Endothelial cell of umbilical vein (primary cell): ENCODE measurements around the gene SWAP70. TPM values are rescaled to one million over a fixed set of nuclear protein-coding genes. Genes with fewer than 3 reads are reported as not detected.

Source experiments
- BruUV-seq: library from RNA; stranded (reverse); fragments of 400-500 nt; replicated peaks from 2 replicates; lab custom pipeline; 2021; lab: Mats Ljungman, UMichigan
- CTCF ChIA-PET: fragments of 300-600, 350-600 bp; sonication (Branson Sonifier 250); formaldehyde crosslinking; loops from one replicate; lab custom pipeline; 2021; ENCODE audit warnings: antibody characterized with exemption, inconsistent platforms; lab: Charles Lee
- POLR2A ChIA-PET: fragments of 300-600, 350-600 bp; sonication (Branson Sonifier 250); formaldehyde crosslinking; loops from one replicate; lab custom pipeline; 2021; ENCODE audit warnings: antibody characterized with exemption, inconsistent platforms; lab: Charles Lee
- DNase-seq: peaks from one replicate; pipeline ENCODE4 v3.0.0-alpha.2; 2011; ENCODE audit warnings: low read depth, low spot score
- FAIRE-seq: peaks from 2 replicates; lab custom pipeline; 2011; peaks lifted over from hg19 to GRCh38; lab: Jason Lieb, UNC
- H2AFZ ChIP-seq: 2 replicates; pipeline ENCODE4 v1.6.0; 2012; ENCODE audit warnings: low read depth, low read length, control low read depth, inconsistent platforms
- H3K27ac ChIP-seq: 2 replicates; pipeline ENCODE4 v1.5.1; 2011; ENCODE audit warnings: low read depth, mild to moderate bottlenecking, control low read depth, low read length, moderate library complexity; ENCODE audit not compliant: insufficient read depth
- H3K27me3 ChIP-seq, 2 experiments: 2 replicates each; pipeline versions ENCODE4 v1.6.0 to v1.6.1; 2011; ENCODE audit warnings: low read length in 2 of 2, mixed read lengths in 1 of 2; ENCODE audit not compliant: control insufficient read depth in 2 of 2, insufficient read depth in 2 of 2
- H3K36me3 ChIP-seq, 2 experiments: 2 replicates in 1 of 2; 3 replicates in 1 of 2; pipeline ENCODE4 v1.5.1; 2011; ENCODE audit warnings: low read length in 2 of 2, mild to moderate bottlenecking in 1 of 2, moderate library complexity in 1 of 2; ENCODE audit not compliant: control insufficient read depth in 2 of 2, insufficient read depth in 2 of 2; ENCODE audit errors: extremely low read depth in 1 of 2
- H3K4me1 ChIP-seq: 3 replicates; pipeline ENCODE4 v1.5.1; 2011; ENCODE audit warnings: mild to moderate bottlenecking, low read length; ENCODE audit not compliant: control insufficient read depth, insufficient read depth; ENCODE audit errors: extremely low read depth
- H3K4me2 ChIP-seq: 2 replicates; pipeline ENCODE4 v1.6.1; 2011; ENCODE audit warnings: low read length, control low read depth, mixed read lengths; ENCODE audit not compliant: insufficient read depth
- H3K4me3 ChIP-seq, 3 experiments: fragments of 200-600 bp in 1 of 3; sonication (generic), shearing (Covaris generic) in 1 of 3; replicated peaks in 1 of 3; 2 replicates each; pipeline ENCODE4 v1.5.1; 2011 to 2016; ENCODE audit warnings: control low read depth in 3 of 3, low read length in 3 of 3, mild to moderate bottlenecking in 2 of 3, inconsistent platforms in 1 of 3, low read depth in 1 of 3, moderate library complexity in 1 of 3; ENCODE audit not compliant: insufficient read depth in 1 of 3
- H3K79me2 ChIP-seq: 2 replicates; pipeline ENCODE4 v1.6.0; 2012; ENCODE audit warnings: low read length, inconsistent platforms; ENCODE audit not compliant: control insufficient read depth, insufficient read depth
- H3K9ac ChIP-seq: replicated peaks from 2 replicates; pipeline ENCODE3; 2011; ENCODE audit warnings: low read length, control low read depth; ENCODE audit not compliant: insufficient read depth; ENCODE audit errors: extremely low read depth
- H3K9me1 ChIP-seq: replicated peaks from 3 replicates; pipeline ENCODE4 v1.6.0; 2011; ENCODE audit warnings: mild to moderate bottlenecking, low read length; ENCODE audit not compliant: control insufficient read depth, insufficient read depth; ENCODE audit errors: extremely low read depth
- H3K9me3 ChIP-seq: replicated peaks from 2 replicates; pipeline ENCODE4 v1.5.1; 2012; ENCODE audit warnings: low read length, inconsistent platforms; ENCODE audit not compliant: control insufficient read depth, insufficient read depth
- H4K20me1 ChIP-seq: replicated peaks from 2 replicates; pipeline ENCODE3; 2011; ENCODE audit warnings: mild to moderate bottlenecking, low read length; ENCODE audit not compliant: control insufficient read depth, insufficient read depth; ENCODE audit errors: extremely low read depth
- CTCF ChIP-seq, 2 donors: IDR thresholded peaks; 1 replicate in 1 of 2; 2 replicates in 1 of 2; pipeline ENCODE4 v1.5.1; 2011; ENCODE audit warnings: low read length in 2 of 2, mild to moderate bottlenecking in 2 of 2, moderate library complexity in 2 of 2, control low read depth in 1 of 2, inconsistent platforms in 1 of 2, low read depth in 1 of 2; ENCODE audit not compliant: insufficient read depth in 1 of 2; ENCODE audit errors: extremely low read depth in 1 of 2
- FOS ChIP-seq: IDR thresholded peaks from 2 replicates; pipeline ENCODE4 v1.6.1; 2011; ENCODE audit warnings: mild to moderate bottlenecking, low read length, moderate library complexity, borderline replicate concordance; ENCODE audit not compliant: insufficient read depth
- GATA2 ChIP-seq: IDR thresholded peaks from 2 replicates; pipeline ENCODE4 v1.7.0; 2011; ENCODE audit warnings: low read depth, mild to moderate bottlenecking, moderate library complexity, mixed read lengths, low read length; ENCODE audit not compliant: insufficient read length, insufficient read depth
- JUN ChIP-seq: IDR thresholded peaks from 2 replicates; pipeline ENCODE4 v1.6.1; 2011; ENCODE audit warnings: borderline replicate concordance, low read depth; ENCODE audit not compliant: insufficient read length, insufficient read depth
- MAX ChIP-seq: IDR thresholded peaks from 2 replicates; pipeline ENCODE4 v1.6.1; 2011; ENCODE audit not compliant: insufficient read depth, insufficient read length
- MYC ChIP-seq: IDR thresholded peaks from one replicate; pipeline ENCODE4 v1.6.1; 2011; ENCODE audit warnings: mild to moderate bottlenecking, low read depth, low read length
- POLR2A ChIP-seq: IDR thresholded peaks from 2 replicates; pipeline ENCODE4 v1.6.1; 2012; ENCODE audit warnings: low read depth, mild to moderate bottlenecking, control low read depth, low read length
- POLR2AphosphoS5 ChIP-seq: IDR thresholded peaks from 2 replicates; pipeline ENCODE4 v1.6.1; 2012; ENCODE audit warnings: low read depth, mild to moderate bottlenecking, control low read depth, low read length, moderate library complexity; ENCODE audit not compliant: insufficient read depth
- dilution Hi-C: fragments of 300-500 bp; cut with MboI; formaldehyde crosslinking; loops from one replicate; pipeline ENCODE4 v1.15.0; 2019; ENCODE audit warnings: low sequenced_read_pairs; ENCODE audit not compliant: extremely low pct_ligation_motif_present
- intact Hi-C: fragments of 100-400 bp; cut with micrococcal nuclease; formaldehyde crosslinking; loops from one replicate; pipeline ENCODE4 v1.10.0; 2022
- polyA plus RNA-seq, 4 experiments: library from polyadenylated mRNA; depleted of rRNA in 3 of 4; stranded (reverse) in 3 of 4; unstranded in 1 of 4; fragments of >200 nt; gene quantifications; 2 replicates each; pipeline versions ENCODE4 v1.2.1 to v1.2.3, GENCODE V29; 2011 to 2012; ENCODE audit warnings: missing spikeins in 1 of 4
- total RNA-seq: library from RNA; stranded (reverse); gene quantifications from 2 replicates; pipeline ENCODE4 v1.2.3, GENCODE V29; 2021

The SWAP70 gene
- total and polyA plus RNA-seq, 2 donors (not counting 3 experiments of a cell fraction or from before 2014, with no cell fraction given) = 52.5 to 165 TPM

GRCh38 chr11:9626496-9627394 is 37.1 kb upstream of the SWAP70 start:
- intact Hi-C loops (loop anchor here (1.0 kb wide), 4 partner anchors 13 to 91 kb away; partner anchors contain the start of gene SWAP70), dilution Hi-C loops (no loop called here)
- CTCF ChIA-PET = interaction anchor here (0.9 to 2.7 kb wide), 8 partner anchors 13 to 695 kb away, joined by 3 to 18 read pairs (median 4); no protein-coding TSS in a partner anchor
- peak overlapping the region; percentile 96 for H3K27ac ChIP-seq
- DNase-seq (peak; percentile 96), FAIRE-seq (peak; percentile 99)
- no peak for TF ChIP-seq CTCF (IDR thresholded peaks at IDR 0.05; ENCODE audit: extremely low read depth in 1 of 2, insufficient read depth in 1 of 2, low read depth in 1 of 2, low read length in 2 of 2)
- TF ChIP-seq FOS = peak; percentile 78
- TF ChIP-seq MAX = peak; percentile 61
- TF ChIP-seq GATA2 = peak; percentile 93
- TF ChIP-seq POLR2AphosphoS5 = peak; percentile 93
- peak; percentile 84 for TF ChIP-seq POLR2A
- TF ChIP-seq JUN = peak; percentile 84
- TF ChIP-seq MYC = no peak
- H3K79me2 ChIP-seq = no peaks in the 10 kb centered on the region
- peak overlapping the region in 1 of 3 experiments; percentile 19 for H3K4me3 ChIP-seq
- H3K9me3 ChIP-seq = no peaks in the 10 kb centered on the region
- peak overlapping the region; percentile 75 for H3K4me2 ChIP-seq
- peak overlapping the region; percentile 78 for H2AFZ ChIP-seq
- no peaks in the 10 kb centered on the region for H3K9me1 ChIP-seq
- H4K20me1 ChIP-seq = no peaks in the 10 kb centered on the region
- H3K36me3 ChIP-seq = no peaks in the 10 kb centered on the region
- POLR2A ChIA-PET = interaction anchor here (0.6 to 1.0 kb wide), 2 partner anchors 26 to 61 kb away, joined by 4 read pairs; no protein-coding TSS in a partner anchor
- H3K9ac ChIP-seq = peak overlapping the region; percentile 86
- TSS peak; percentile 84 for BruUV-seq
- H3K4me1 ChIP-seq = peaks cover 33% of the 10 kb centered on the region
- H3K27me3 ChIP-seq = no peaks in the 10 kb centered on the region
